D721Med (cell line): ENCODE results near the gene ATP2B2.

Source experiments
- DNase-seq: peaks from one replicate; pipeline ENCODE4 v3.0.0; 2011; ENCODE audit warnings: low spot score; ENCODE audit not compliant: insufficient read length
- FAIRE-seq: peaks from 2 replicates; lab custom pipeline; 2011; peaks lifted over from hg19 to GRCh38; lab: Jason Lieb, UNC
- CTCF ChIP-seq: IDR thresholded peaks from 2 replicates; pipeline ENCODE4 v1.5.1; 2012; ENCODE audit warnings: mild to moderate bottlenecking, control low read depth; ENCODE audit not compliant: insufficient read depth; ENCODE audit errors: missing control alignments

The ATP2B2 gene

GRCh38 chr3:10518506-10519150 is 13.2 kb upstream of the ATP2B2 start:
- no peak for TF ChIP-seq CTCF
- no peak for DNase-seq
- no peak for FAIRE-seq

GRCh38 chr3:10517627-10518026 is 12.2 kb upstream of the ATP2B2 start:
- DNase-seq: no peak
- no peak for FAIRE-seq

GRCh38 chr3:10516544-10517452 is 11.4 kb upstream of the ATP2B2 start:
- DNase-seq: no peak
- no peak for FAIRE-seq

More at GRCh38 chr3:10517627-10518026, 12.2 kb upstream of the ATP2B2 start:
- TF ChIP-seq CTCF: no peak

GRCh38 chr3:10515884-10516495 is 10.6 kb upstream of the ATP2B2 start:
- DNase-seq (no peak), FAIRE-seq (no peak)
- TF ChIP-seq CTCF: no peak

More at GRCh38 chr3:10516544-10517452, 11.4 kb upstream of the ATP2B2 start:
- no peak for TF ChIP-seq CTCF

- FAIRE-seq: no peak
- TF ChIP-seq CTCF: no peak
- no peak for DNase-seq
Measured at GRCh38 chr3:10515396-10515795, 10.0 kb upstream of the ATP2B2 start.

GRCh38 chr3:10514407-10515069 is 9.2 kb upstream of the ATP2B2 start:
- DNase-seq (no peak), FAIRE-seq (no peak)
- TF ChIP-seq CTCF: no peak
